ENCODE results near the gene SGCD. TPM values are rescaled to one million over a fixed set of nuclear protein-coding genes. Genes with fewer than 3 reads are reported as not detected.

The SGCD gene
- total RNA-seq, 1 donor from 2014 or later, result 7.5 TPM

DNA sequence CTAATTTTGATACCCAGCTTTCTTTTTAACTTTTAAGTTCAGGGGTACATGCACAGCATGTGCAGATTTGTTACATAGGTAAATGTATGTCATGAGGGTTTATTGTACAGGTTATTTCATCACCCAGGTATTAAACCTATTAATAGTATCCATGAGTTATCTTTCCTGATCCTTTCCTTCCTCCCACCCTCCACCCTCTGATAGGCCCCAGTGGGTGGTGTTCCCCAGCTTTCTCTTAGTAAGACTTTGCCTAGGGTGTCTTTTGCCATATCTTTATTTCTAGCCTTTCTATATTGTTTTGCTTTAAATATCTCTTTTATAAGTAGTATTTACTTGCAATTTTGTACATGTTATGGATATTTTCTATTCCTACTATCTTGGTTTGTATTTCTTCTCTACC lies 243.7 kb downstream of the SGCD start:
- intact Hi-C loops (cut with DNase I), result no loop called here
- Histone ChIP-seq H3K36me3 (no peaks in the 10 kb centered on the region), H3K4me1 (no peaks in the 10 kb centered on the region), H3K9me3 (no peaks in the 10 kb centered on the region), H3K27me3 (no peaks in the 10 kb centered on the region), H3K4me3 (no peak overlapping the region), H3K27ac (no peak overlapping the region)
- DNase-seq, result no peak
- no peak for TF ChIP-seq CTCF (IDR thresholded peaks at IDR 0.05)
- ATAC-seq, result no peak

- H3K9me3 ChIP-seq, result no peaks in the 10 kb centered on the region
- no peaks in the 10 kb centered on the region for H3K36me3 ChIP-seq
- TF ChIP-seq CTCF (IDR thresholded peaks at IDR 0.05), result no peak
- H3K27ac ChIP-seq, result no peak overlapping the region
- H3K4me3 ChIP-seq, result no peak overlapping the region
- no peaks in the 10 kb centered on the region for H3K4me1 ChIP-seq
- DNase-seq (no peak), ATAC-seq (no peak)
- no peaks in the 10 kb centered on the region for H3K27me3 ChIP-seq
- intact Hi-C loops (cut with DNase I), result no loop called here
Measured at GRCh38 chr5:156581725-156582124, 254.8 kb downstream of the SGCD start.

DNA sequence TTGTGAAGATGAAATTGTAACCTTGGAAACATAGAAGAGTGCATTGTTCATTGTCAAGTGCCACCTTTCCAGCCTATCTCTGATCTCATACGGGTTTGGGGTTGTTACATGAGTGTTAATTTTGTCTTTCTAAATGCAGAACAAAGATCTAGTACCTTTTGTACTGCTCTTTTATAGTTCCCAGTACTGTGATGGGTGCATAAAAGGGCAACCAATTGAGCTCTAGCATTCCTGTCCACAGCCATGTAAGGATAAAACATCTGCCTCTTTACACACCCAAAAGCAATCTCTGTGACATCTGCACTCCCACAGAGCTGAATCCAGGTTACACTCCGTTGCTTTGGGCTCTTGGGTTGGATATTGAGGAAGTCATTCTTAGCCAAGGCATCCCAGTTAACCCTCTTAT lies 255.2 kb downstream of the SGCD start:
- Histone ChIP-seq H3K27me3 (no peaks in the 10 kb centered on the region), H3K27ac (no peak overlapping the region), H3K4me3 (no peak overlapping the region), H3K4me1 (no peaks in the 10 kb centered on the region), H3K9me3 (no peaks in the 10 kb centered on the region), H3K36me3 (no peaks in the 10 kb centered on the region)
- TF ChIP-seq CTCF (IDR thresholded peaks at IDR 0.05), result no peak
- intact Hi-C loops (cut with DNase I), result no loop called here
- no peak for ATAC-seq
- no peak for DNase-seq

DNA sequence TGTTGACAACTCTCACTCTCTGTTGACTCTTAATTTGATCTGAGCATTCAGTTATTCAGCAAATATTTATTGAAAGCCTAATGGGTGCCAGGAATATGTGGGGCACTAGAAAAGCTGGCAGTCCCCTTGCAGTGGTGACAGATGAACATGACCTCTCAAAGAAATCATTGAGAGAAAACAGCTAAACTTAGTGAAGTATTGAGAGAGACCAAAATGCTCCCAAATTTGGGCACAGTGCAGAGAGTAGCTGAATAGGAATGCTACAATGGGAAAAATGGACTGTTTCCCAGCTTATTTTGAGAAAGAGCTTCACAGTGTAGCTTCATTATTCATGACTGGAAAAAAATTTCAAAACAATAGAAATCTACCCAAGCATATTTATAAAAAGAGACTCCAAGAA lies 257.9 kb downstream of the SGCD start:
- Histone ChIP-seq H3K4me1 (no peaks in the 10 kb centered on the region), H3K27ac (no peak overlapping the region), H3K4me3 (no peak overlapping the region), H3K36me3 (no peaks in the 10 kb centered on the region), H3K27me3 (no peaks in the 10 kb centered on the region), H3K9me3 (no peaks in the 10 kb centered on the region)
- no peak for TF ChIP-seq CTCF (IDR thresholded peaks at IDR 0.05)
- DNase-seq (no peak), ATAC-seq (no peak)
- intact Hi-C loops (cut with DNase I), result no loop called here

DNA sequence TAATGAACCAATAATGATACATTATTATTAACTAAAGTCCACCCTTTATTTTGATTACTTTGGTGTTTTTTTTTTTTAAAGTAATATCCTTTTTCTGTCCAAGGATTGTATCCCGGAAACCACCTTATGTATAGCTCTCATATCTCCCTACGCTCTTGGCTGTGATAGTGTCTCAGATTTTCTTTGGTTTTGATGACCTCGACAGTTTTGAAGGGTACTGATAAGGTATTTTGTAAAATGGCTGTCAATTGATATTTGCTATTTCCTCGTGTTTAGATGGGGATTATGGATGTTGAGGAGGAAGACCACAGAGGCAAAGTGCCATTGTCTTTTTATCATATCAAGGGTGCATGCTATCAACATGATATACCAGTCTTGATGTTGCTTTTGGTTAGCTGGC lies 259.0 kb downstream of the SGCD start:
- no peak overlapping the region for H3K27ac ChIP-seq
- intact Hi-C loops (cut with DNase I), result no loop called here

More for the DNA sequence above, 259.0 kb downstream of the SGCD start:
- no peak for TF ChIP-seq CTCF (IDR thresholded peaks at IDR 0.05)
- no peak for ATAC-seq
- Histone ChIP-seq H3K36me3 (no peaks in the 10 kb centered on the region), H3K27me3 (no peaks in the 10 kb centered on the region), H3K4me3 (no peak overlapping the region), H3K4me1 (no peaks in the 10 kb centered on the region), H3K9me3 (no peaks in the 10 kb centered on the region)
- DNase-seq, result no peak

All from upper lobe of right lung (tissue), 1 donor.